Measurements from ENCODE around the gene POLK.

DNA sequence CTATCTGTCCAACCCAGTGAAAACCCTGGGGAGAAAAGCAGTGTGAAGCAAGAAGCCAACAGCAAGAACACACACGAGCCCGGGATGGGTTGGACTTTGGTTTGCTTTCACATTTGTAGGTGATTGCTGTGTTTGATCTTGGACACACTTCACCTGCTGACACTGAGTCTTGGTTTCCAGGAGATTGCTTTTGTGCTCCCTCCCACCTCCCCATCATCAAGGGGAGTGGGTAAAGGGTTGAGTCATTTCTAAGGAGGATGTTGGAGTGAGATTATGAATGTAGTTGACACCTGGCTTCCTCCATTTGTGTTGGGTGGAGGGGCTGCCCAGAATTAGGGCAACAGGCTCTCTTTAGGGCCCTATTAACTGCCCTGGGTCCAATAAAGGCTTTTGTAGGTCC is 137.0 kb downstream of the POLK start:
- TF ChIP-seq EZH2 (IDR thresholded peaks at IDR 0.05; ENCODE audit: insufficient read depth, poor library complexity, severe bottlenecking) (no peak), EZH2phosphoT487 (IDR thresholded peaks at IDR 0.05; ENCODE audit: insufficient read depth, low read depth) (no peak)
